ENCODE measurements around the gene TREH.

- TF ChIP-seq CTCF (IDR thresholded peaks at IDR 0.05) (peak in 1 of 3 experiments; percentile 5), EP300 (IDR thresholded peaks at IDR 0.05) (no peak)
Observed at GRCh38 chr11:118621071-118621783, 58.2 kb downstream of the TREH start.

All from esophagus muscularis mucosa (tissue), 3 donors.